Gastrocnemius medialis (tissue), 4 donors: Measurements from ENCODE around the gene WIPF3. TPM values are rescaled to one million over a fixed set of nuclear protein-coding genes. Genes with fewer than 3 reads are reported as not detected.

ENCODE experiments used
- ATAC-seq, 2 donors: fragments of 150-250 bp; one replicate each; pipeline ENCODE4 v1.9.1; 2016
- DNase-seq, 2 donors: peaks; one replicate each; pipeline ENCODE4 v3.0.0-alpha.2; 2019
- H3K27ac ChIP-seq, 4 donors: fragments of 200-600 bp; sonication (generic); 1 replicate in 1 of 4; 2 replicates in 3 of 4; pipeline ENCODE4 v1.5.1; 2016 to 2018; ENCODE audit warnings: mild to moderate bottlenecking in 2 of 4, moderate library complexity in 1 of 4
- H3K27me3 ChIP-seq, 3 donors: fragments of 200-600 bp; sonication (generic) in 2 of 3; 1 replicate in 1 of 3; 2 replicates in 2 of 3; pipeline versions ENCODE4 v1.5.1 to v1.6.0; 2016 to 2019; ENCODE audit warnings: mild to moderate bottlenecking in 1 of 3, moderate library complexity in 1 of 3
- H3K36me3 ChIP-seq, 2 donors: fragments of 200-600 bp; sonication (generic) in 1 of 2; one replicate each; pipeline ENCODE4 v1.5.1; 2017 to 2018
- H3K4me1 ChIP-seq, 2 donors: fragments of 200-600 bp; sonication (generic) in 1 of 2; one replicate each; pipeline ENCODE4 v1.5.1; 2016 to 2017; ENCODE audit warnings: mild to moderate bottlenecking in 2 of 2
- H3K4me3 ChIP-seq, 4 donors: fragments of 200-600 bp; sonication (generic) in 3 of 4; 1 replicate in 1 of 4; 2 replicates in 3 of 4; pipeline ENCODE4 v1.5.1; 2016 to 2019; ENCODE audit warnings: mild to moderate bottlenecking in 2 of 4
- H3K9me3 ChIP-seq, 3 donors: fragments of 200-600 bp; sonication (generic) in 2 of 3; 1 replicate in 1 of 3; 2 replicates in 2 of 3; pipeline ENCODE4 v1.5.1; 2016 to 2019
- POLR2A ChIP-seq, 2 donors: fragments of 450-650 bp; IDR thresholded peaks; one replicate each; pipeline ENCODE4 v1.6.1; 2017; ENCODE audit warnings: antibody characterized with exemption in 2 of 2, mild to moderate bottlenecking in 2 of 2, moderate library complexity in 2 of 2
- in situ Hi-C, 4 donors: fragments of 200-750 bp; cut with MboI; loops; one replicate each; pipeline versions ENCODE4 v1.15.0 to v1.8.0; 2017; ENCODE audit warnings: low sequenced_read_pairs in 4 of 4
- intact Hi-C: fragments of 100-400 bp; cut with DNase I; formaldehyde crosslinking; loops from one replicate; pipeline ENCODE4 v1.15.1; 2023; ENCODE audit warnings: low total_unique reads
- total RNA-seq, 4 donors: library from RNA; depleted of rRNA; stranded (reverse); fragments of >200 nt; gene quantifications; one replicate each; pipeline versions ENCODE4 v1.1.0 to v1.2.3, GENCODE V29; 2016
- TF ChIP-seq, protein P1 (sequence below), 5 experiments: fragments of 450-650 bp in 3 of 5; fragments of 200-600 bp in 2 of 5; sonication (generic) in 2 of 5; IDR thresholded peaks in 4 of 5; conservative IDR thresholded peaks in 1 of 5; 1 replicate in 4 of 5; 2 replicates in 1 of 5; pipeline ENCODE4 v1.5.1; 2016 to 2019; ENCODE audit warnings: antibody characterized with exemption in 5 of 5, mild to moderate bottlenecking in 3 of 5, moderate library complexity in 3 of 5

The WIPF3 gene
- total RNA-seq, 4 donors from 2014 or later: 4.2 to 9.9 (median 8.3) TPM

GRCh38 chr7:29896685-29897411 is 90.5 kb downstream of the WIPF3 start:
- no peaks in the 10 kb centered on the region for H3K27me3 ChIP-seq
- H3K4me1 ChIP-seq: no peaks in the 10 kb centered on the region
- intact Hi-C loops: no loop called here
- TF ChIP-seq POLR2A (IDR thresholded peaks at IDR 0.05): no peak
- TF ChIP-seq, protein P1, sequence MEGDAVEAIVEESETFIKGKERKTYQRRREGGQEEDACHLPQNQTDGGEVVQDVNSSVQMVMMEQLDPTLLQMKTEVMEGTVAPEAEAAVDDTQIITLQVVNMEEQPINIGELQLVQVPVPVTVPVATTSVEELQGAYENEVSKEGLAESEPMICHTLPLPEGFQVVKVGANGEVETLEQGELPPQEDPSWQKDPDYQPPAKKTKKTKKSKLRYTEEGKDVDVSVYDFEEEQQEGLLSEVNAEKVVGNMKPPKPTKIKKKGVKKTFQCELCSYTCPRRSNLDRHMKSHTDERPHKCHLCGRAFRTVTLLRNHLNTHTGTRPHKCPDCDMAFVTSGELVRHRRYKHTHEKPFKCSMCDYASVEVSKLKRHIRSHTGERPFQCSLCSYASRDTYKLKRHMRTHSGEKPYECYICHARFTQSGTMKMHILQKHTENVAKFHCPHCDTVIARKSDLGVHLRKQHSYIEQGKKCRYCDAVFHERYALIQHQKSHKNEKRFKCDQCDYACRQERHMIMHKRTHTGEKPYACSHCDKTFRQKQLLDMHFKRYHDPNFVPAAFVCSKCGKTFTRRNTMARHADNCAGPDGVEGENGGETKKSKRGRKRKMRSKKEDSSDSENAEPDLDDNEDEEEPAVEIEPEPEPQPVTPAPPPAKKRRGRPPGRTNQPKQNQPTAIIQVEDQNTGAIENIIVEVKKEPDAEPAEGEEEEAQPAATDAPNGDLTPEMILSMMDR (IDR thresholded peaks at IDR 0.05 in 4 of 5, conservative IDR thresholded peaks at IDR 0.05 in 1 of 5): no peak
- in situ Hi-C loops: no loop called here
- DNase-seq (no peak), ATAC-seq (no peak)
- no peak overlapping the region for H3K4me3 ChIP-seq
- no peak overlapping the region for H3K27ac ChIP-seq
- no peaks in the 10 kb centered on the region for H3K9me3 ChIP-seq
- H3K36me3 ChIP-seq: peaks cover 0 to 10% of the 10 kb centered on the region in 2 donors

GRCh38 chr7:29898301-29898700 is 92.0 kb downstream of the WIPF3 start:
- H3K4me3 ChIP-seq: no peak overlapping the region
- no peaks in the 10 kb centered on the region for H3K27me3 ChIP-seq
- DNase-seq (no peak), ATAC-seq (no peak)
- intact Hi-C loops (no loop called here), in situ Hi-C loops (no loop called here)
- no peaks in the 10 kb centered on the region for H3K9me3 ChIP-seq
- H3K36me3 ChIP-seq: peaks cover 0 to 10% of the 10 kb centered on the region in 2 donors
- no peak overlapping the region for H3K27ac ChIP-seq
- no peaks in the 10 kb centered on the region for H3K4me1 ChIP-seq
- TF ChIP-seq POLR2A (IDR thresholded peaks at IDR 0.05): no peak
- TF ChIP-seq, protein P1 (IDR thresholded peaks at IDR 0.05 in 4 of 5, conservative IDR thresholded peaks at IDR 0.05 in 1 of 5): no peak

DNA sequence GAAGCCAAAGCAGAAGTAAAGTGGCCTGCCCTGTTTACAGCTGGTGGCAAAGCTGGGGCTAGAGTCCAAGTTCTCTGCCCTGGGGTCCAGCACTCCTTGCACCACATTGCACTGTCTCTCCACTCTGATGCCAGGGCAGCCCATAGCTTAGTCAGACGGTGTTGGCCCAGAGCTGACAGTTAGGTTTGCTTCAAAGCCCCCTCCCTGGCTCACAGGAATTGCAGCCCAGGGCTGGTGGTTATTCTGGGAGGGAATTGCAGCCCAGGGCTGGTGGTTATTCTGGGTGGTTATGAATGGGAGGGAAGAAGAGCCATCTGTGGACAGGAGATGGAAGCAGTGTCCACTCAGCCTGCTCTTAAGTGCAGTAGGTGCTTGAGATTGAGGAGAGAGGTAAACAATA is 94.4 kb downstream of the WIPF3 start:
- ATAC-seq (no peak), DNase-seq (no peak)
- peaks cover 0 to 29% of the 10 kb centered on the region in 2 donors for H3K36me3 ChIP-seq
- no peak overlapping the region for H3K27ac ChIP-seq
- H3K4me3 ChIP-seq: no peak overlapping the region
- in situ Hi-C loops: loop anchor here in 2 of 4 donors (25.0 kb wide), 2 partner anchors 138 to 263 kb away; no protein-coding TSS in a partner anchor
- no peak for TF ChIP-seq POLR2A (IDR thresholded peaks at IDR 0.05)
- TF ChIP-seq, protein P1 (IDR thresholded peaks at IDR 0.05 in 4 of 5, conservative IDR thresholded peaks at IDR 0.05 in 1 of 5): no peak
- intact Hi-C loops: no loop called here
- no peaks in the 10 kb centered on the region for H3K27me3 ChIP-seq
- H3K9me3 ChIP-seq: no peaks in the 10 kb centered on the region
- no peaks in the 10 kb centered on the region for H3K4me1 ChIP-seq

DNA sequence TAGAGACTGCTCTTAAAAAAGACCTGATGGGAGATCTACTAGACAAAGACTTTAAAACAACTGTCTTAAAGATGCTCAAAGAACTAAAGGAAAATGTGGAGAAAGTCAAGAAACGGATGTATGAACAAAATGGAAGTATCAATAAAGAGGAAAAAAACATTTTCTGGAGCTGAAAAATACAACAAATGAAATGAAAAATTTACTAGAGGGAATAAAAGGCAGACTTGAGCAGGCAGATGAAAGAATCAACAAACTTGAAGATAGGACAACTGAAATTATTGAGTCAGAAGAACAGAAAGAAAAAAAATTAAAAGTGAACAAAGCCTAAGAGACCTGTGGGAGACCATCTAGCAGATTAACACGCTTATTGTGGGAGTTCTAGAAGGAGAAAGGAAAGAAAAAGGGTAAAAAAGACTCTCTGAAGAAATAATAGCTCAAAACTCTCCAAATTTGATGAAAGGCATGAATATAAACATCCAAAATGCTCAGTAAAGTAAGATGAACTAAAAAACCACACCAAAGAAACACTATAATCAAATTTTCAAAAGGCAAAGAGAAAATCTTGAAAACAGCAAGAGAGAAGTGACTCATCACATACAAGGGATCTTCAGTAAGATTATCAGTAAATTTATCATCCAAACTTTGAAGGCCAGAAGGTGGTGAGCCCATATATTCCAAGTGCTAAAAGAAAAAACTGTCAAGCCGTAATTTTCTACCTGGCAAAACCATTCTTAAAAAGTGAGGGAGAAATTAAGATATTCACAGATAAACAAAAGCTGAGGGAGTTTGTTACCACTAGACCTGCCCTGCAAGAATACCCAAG is 100.1 kb downstream of the WIPF3 start:
- in situ Hi-C loops (loop anchor here in 2 of 4 donors (25.0 kb wide), 2 partner anchors 144 to 269 kb away; no protein-coding TSS in a partner anchor), intact Hi-C loops (no loop called here)
- no peak for ATAC-seq

More for the DNA sequence above, 100.1 kb downstream of the WIPF3 start:
- Histone ChIP-seq H3K4me1 (no peaks in the 10 kb centered on the region), H3K4me3 (no peak overlapping the region), H3K36me3 (peaks cover 0 to 43% of the 10 kb centered on the region in 2 donors), H3K9me3 (no peaks in the 10 kb centered on the region), H3K27me3 (no peaks in the 10 kb centered on the region), H3K27ac (no peak overlapping the region)
- DNase-seq: no peak
- no peak for TF ChIP-seq POLR2A (IDR thresholded peaks at IDR 0.05)
- TF ChIP-seq, protein P1 (IDR thresholded peaks at IDR 0.05 in 4 of 5, conservative IDR thresholded peaks at IDR 0.05 in 1 of 5): no peak
